HG03139 (cell line): Measurements from ENCODE around the gene TMEM30A.

Experiments used
- ATAC-seq: cut with Tn5 transposase; IDR thresholded peaks from one replicate; pipeline ENCODE4 v1.9.1; 2021; ENCODE audit not compliant: unreplicated experiment

Gene TMEM30A

GRCh38 chr6:75292555-75292954 is 8.0 kb upstream of the TMEM30A start:
- ATAC-seq: no peak

- no peak for ATAC-seq
Measured at GRCh38 chr6:75291744-75292143, 7.2 kb upstream of the TMEM30A start.

GRCh38 chr6:75291331-75291730 is 6.7 kb upstream of the TMEM30A start:
- ATAC-seq: no peak

GRCh38 chr6:75290136-75290945 is 5.7 kb upstream of the TMEM30A start:
- ATAC-seq: no peak

GRCh38 chr6:75288023-75288422 is 3.4 kb upstream of the TMEM30A start:
- no peak for ATAC-seq

GRCh38 chr6:75287424-75287823 is 2.8 kb upstream of the TMEM30A start:
- ATAC-seq: no peak

- no peak for ATAC-seq
Measured at GRCh38 chr6:75286955-75287354, 2.4 kb upstream of the TMEM30A start.

GRCh38 chr6:75285283-75285639 is 669 bp upstream of the TMEM30A start:
- no peak for ATAC-seq

- ATAC-seq: no peak
Measured at GRCh38 chr6:75283907-75284631, 523 bp downstream of the TMEM30A start.

GRCh38 chr6:75282706-75283105 is 1.9 kb downstream of the TMEM30A start:
- ATAC-seq: no peak

- no peak for ATAC-seq
Measured at GRCh38 chr6:75281653-75282052, 2.9 kb downstream of the TMEM30A start.

GRCh38 chr6:75280131-75280855 is 4.3 kb downstream of the TMEM30A start:
- no peak for ATAC-seq

- no peak for ATAC-seq
Measured at GRCh38 chr6:75279418-75279817, 5.2 kb downstream of the TMEM30A start.

GRCh38 chr6:75278474-75279077 is 6.0 kb downstream of the TMEM30A start:
- no peak for ATAC-seq

GRCh38 chr6:75275067-75275466 is 9.5 kb downstream of the TMEM30A start:
- ATAC-seq: no peak

GRCh38 chr6:75273009-75273408 is 11.6 kb downstream of the TMEM30A start:
- no peak for ATAC-seq

- no peak for ATAC-seq
Measured at GRCh38 chr6:75272145-75272840, 12.3 kb downstream of the TMEM30A start.

- no peak for ATAC-seq
Measured at GRCh38 chr6:75268988-75269354, 15.6 kb downstream of the TMEM30A start.

- ATAC-seq: no peak
Measured at GRCh38 chr6:75268121-75268987, 16.2 kb downstream of the TMEM30A start.

- ATAC-seq: no peak
Measured at GRCh38 chr6:75267461-75267860, 17.1 kb downstream of the TMEM30A start.
